Activated CD8-positive, alpha-beta memory T cell treated with anti-CD3 and anti-CD28 coated beads, Interleukin-2, amount 50 U/mL, for 48 hours (primary cell): Measurements from ENCODE around the gene ROPN1L.
A peak's percentile ranks its signal among the peaks of the same experiment; 100 is the strongest.

Experiments used
- DNase-seq: peaks from one replicate; pipeline ENCODE4 v3.0.0-alpha.2; 2020

The ROPN1L gene

DNA sequence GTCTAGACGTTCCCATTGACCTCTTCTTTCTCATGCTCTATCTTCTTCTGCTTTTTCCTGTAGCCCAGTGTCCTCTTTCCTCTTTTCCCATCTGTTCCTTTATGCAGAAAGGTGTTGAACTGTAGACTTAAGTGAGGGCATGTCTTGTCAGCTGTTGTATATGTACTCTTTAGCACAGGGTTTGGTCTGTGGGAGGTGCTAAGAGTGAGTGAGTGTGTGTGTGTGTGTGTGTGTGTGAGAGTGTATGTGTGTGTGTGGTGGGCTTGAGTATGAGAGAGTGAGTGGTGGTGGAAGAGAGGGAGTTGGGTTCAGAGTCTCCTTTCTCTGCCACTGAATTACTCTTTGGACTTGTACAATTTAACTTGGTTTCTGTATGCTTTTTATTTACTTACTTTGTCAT is 10.3 kb upstream of the ROPN1L start:
- no peak for DNase-seq

- DNase-seq, result no peak
Observed at GRCh38 chr5:10432059-10433008, 9.3 kb upstream of the ROPN1L start.

DNA sequence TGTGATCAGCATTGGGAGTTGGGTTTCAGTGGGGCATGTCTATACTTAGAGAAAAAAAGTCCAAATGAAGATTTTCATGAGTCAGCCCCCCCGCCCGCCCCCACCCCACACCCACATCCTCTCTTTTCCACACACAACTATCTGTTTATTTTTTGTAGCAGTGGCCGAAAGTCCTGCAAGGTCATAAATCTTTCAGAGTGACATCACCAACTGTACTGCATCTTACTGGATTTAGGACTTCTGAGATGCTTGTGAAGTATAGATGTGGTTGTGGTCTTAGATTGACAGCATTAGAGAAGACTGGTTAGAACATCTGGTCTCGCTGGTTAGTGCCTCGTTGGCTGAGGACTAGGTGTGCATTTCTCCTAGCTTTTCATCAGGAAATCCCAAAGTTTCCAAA is 7.3 kb upstream of the ROPN1L start:
- DNase-seq, result no peak

DNA sequence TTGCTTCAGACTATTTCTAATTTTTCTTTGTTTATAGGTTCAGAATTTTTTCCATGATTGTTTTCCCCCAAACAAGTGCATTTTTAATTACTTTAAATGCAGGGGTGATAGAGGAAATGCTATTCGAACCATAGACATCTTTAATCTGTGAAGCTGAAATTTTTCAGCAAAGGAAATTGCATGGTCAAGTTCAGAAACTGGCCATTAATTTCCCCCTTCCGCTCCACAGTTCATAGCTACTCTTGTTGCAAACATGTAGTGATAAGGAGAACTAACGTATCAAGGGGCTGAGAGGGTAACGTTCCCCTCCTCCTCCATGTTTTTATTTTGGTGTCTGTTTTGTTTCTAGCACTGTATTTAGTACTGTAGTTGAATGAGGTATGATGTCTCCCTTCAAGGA is 3.4 kb upstream of the ROPN1L start:
- DNase-seq, result no peak

DNA sequence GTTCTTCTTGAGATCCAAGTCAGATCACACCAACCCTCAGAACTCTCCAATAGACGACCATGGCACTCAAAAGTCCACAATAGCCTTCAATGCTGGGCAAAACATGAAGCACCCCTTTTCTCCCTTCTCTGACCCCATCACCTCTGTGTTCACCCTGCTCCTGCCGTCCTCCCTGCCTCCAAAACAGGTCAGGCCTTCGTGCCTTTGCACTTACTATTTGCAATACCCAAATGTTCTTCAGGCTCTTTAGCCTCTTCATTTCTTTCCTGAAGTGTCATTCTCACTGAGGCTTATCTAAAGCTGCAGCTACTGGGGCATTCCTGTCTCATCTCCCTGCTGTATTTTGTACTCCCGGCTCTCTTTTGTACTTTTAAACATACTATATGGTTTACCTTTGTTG is 2.0 kb upstream of the ROPN1L start:
- no peak for DNase-seq

DNA sequence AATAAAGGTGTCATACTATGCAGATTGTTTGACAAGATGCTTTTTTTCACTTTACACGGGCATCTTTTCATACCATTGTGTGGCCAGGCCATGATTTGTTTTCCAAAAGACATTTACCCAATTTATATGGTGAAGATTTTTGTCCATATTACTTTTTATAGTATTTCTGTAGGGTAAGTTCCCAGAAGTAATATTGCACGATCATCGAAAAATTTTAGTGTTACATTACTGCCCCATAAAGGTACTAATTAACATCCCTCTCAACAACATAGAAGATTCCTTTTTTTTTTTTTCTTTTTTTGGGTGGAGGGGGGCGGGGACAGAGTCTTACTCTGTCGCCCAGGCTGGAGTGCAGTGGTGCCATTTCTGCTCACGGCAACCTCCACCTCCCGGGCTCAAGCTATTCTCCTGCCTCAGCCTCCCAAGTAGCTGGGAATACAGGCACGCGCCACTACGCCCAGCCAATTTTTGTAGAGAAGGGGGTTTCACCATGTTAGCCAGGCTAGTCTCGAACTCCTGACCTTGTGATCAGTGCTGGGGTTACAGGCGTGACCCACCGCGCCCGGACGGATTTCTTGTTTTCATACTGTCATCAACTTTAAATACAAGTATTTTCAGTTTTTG is 1.2 kb upstream of the ROPN1L start:
- no peak for DNase-seq

- no peak for DNase-seq
Observed at GRCh38 chr5:10441992-10442435, 335 bp downstream of the ROPN1L start.

DNA sequence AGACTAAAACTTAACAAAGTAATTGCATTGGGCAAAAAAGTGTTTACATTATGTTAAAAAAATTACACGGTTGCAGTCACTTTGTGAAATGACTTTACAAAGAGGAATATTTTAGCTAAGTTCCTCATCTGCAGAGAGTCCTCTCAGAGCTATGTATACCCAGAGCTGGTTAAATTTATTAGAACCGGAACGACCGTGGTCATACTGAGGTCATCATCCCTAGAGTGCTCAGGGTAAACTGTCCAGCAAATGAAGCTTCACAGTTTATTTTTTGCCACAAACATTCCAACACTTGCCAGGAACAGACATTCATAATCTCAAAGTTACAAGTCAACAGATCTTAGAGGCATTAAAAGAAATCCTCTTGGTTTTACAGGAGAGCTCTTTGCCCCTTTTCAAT is 897 bp downstream of the ROPN1L start:
- DNase-seq, result no peak

DNA sequence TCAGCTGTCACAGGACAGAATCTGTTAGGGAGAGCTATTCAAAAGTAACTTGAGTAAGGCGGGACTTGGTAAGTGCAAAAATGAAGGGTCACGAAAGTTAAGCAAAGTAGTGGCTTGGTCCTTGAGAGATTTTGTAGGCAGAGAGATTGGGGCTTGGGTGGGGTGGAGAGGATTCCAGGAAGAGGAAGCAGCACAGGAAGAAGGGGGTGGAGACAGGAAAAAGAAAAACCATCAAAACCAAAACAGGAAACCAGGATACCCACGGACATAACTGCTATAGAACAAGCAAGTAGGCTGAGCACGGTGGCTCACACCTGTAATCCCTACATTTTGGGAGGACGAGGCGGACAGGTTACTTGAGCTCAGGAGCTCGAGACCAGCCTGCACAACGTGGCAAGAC is 3.7 kb downstream of the ROPN1L start:
- DNase-seq, result no peak

DNA sequence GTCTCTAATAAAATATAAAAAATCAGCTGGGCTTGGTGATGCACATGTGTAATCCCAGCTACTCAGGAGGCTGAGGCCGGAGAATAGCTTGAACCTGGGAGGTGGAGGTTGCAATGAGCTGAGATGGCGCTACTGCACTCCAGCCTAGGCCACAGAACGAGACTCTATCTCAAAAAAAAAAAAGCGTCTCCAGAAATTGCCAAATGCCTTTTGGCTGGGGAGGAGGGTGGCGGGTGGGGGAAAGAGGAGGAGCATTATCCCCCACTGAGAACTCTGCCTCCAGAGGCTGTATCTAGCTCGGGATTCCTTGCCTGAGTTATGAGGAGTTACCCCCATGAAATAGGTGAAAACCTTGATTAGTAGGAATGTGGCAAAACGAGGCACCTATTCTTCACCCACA is 4.8 kb downstream of the ROPN1L start:
- no peak for DNase-seq

DNA sequence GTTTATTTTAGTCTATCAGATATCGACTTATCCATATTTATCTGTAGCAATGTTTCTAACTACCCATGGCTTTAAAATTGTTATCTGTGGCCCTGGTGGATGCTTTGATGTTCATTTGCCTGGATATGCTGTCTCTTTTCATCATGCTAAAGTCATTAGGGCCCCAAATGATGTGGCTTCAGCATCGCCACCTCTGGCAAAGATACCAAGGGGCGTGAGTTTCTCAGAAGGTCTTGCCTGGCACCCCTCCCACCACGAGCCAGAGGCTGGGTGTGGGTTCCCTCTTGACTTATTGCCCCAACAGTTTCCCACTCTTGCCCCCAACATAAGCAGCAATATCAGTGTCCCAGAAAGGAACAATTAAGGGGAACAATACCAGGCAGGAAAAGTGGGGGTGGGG is 5.4 kb downstream of the ROPN1L start:
- peak; percentile 43 for DNase-seq

DNA sequence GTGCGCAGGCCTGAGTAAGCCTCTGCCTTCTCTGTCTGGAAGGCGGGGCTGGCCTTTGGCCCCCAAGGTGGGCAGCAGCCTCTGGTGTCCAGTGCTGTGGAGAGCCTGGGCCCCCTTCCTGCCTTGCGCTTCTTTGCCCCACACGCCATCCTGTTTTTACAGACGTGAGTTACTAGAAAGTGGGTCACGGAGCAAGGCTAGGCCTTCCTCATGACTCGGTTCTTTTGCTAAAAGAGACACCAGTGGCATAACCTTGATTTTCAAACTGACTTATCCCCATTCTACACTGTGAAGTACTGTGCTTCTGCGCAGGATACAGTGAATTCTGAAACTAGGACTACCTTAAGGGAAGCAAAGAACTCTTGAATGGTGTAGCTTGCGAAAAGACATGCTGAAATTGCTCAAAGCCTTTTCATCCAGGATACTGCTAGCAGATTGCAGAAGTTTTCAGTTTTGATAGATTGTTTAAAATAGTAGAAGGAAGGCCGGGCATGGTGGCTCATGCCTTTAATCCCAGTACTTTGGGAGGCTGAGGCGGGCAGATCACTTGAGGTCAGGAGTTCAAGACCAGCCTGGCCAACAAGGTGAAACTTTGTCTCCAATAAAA is 7.2 kb downstream of the ROPN1L start:
- peak; percentile 42 for DNase-seq

DNA sequence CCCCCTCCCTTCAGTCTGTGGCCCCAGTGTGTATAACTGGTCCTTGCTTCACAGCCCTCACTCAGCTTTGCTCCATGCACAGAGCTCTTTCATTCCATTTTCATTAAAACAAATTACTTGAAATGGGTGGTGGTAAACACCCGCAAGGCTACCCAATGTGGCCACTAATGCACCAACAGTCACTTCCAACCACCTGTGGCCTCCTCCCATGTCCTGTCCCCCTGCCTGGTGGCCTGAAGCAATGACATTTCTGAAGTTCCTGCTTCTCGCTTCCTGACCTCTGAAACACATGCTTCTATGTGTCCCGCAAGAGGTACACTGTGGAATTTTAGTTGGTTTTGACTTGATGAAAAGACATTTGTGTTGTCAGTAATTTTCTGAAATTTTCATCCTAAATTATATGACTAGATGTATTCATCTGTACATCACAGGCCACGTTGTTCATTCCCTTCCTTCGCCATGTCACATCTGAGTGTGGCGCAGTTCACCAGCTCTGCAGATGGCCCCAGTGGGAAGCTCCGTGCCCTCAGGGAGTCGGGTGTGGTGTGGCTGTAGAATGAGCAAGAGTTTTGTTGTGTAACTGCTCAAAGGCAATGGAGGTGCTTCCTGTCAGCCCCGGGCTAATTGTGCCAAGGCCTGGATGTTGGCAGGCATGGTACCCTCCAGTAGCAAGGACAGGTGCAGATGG is 9.6 kb downstream of the ROPN1L start:
- DNase-seq, result no peak

- DNase-seq, result no peak
Observed at GRCh38 chr5:10452768-10453331, 11.2 kb downstream of the ROPN1L start.

DNA sequence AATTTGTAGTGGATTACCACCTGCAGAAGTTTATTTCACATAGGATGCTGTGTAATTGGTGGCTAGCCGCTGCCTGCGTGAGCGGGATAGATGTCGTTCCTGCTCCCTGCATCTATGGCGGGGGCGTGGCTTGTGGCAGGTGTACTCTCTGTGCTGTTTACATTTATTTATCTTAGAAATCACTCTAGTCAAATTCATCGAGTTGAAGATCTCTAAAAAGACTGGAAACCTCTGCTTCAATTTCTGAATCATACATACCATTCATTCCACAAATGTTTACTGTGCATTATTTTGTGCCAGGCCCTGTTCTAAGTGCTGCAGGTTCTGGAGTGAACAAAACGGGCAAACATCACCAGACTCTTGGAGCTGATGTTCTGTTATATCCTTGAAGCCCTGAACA is 11.9 kb downstream of the ROPN1L start:
- DNase-seq, result no peak

GRCh38 chr5:10454591-10455276 is 13.1 kb downstream of the ROPN1L start:
- no peak for DNase-seq

- DNase-seq, result no peak
Observed at GRCh38 chr5:10455277-10455670, 13.6 kb downstream of the ROPN1L start.

GRCh38 chr5:10456583-10457420 is 15.1 kb downstream of the ROPN1L start:
- DNase-seq, result no peak

DNA sequence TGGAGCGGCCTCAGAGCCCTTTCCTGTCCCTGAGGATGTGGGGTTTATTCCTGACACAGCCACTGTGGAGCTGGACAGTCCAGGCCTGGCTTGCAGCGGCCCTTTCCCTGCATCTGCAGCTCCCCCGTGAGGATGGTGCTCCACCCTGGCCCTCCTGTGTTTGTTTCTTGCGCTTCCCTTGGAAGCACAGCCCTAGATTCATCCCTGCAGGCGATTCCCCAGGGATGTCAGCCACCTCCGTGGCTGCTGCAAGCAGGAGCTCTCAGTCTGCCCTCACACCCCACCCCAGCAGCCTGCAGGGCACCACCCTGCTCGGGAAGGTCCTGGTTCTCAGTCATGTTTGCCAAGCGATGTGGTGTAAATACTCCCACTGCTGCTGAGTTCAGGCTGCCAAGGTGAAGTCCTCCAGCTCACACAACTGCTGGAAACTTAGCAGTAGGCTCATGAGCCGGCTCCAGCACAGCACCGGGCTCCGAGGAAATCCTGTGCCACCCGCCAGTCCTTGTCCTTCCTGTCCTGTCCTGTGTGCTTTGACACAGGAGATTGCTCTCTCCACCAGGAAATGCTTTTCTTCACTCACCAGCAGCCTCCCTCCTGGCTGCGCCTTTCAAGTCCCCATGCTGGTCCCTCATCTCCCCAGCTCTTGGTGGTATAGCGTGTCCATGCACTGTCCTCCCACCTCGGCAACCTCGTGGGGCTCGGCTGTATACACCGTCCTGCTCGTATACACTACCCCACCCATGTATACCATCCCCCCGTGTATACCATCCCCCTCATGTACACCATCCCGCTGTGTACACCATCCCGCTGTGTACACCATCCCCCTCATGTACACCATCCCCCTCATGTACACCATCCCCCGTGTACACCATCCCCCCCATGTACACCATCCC is 16.2 kb downstream of the ROPN1L start:
- DNase-seq, result no peak
